GM03348 (cell line): ENCODE results near the gene OR10G7.

Experiments used
- DNase-seq: peaks from one replicate; pipeline ENCODE4 v3.0.0; 2012; ENCODE audit warnings: low spot score

Gene OR10G7

GRCh38 chr11:124041254-124041653 is at the start of gene OR10G7:
TSS of gene OR10G7 (minus strand) at chr11:124041325. CDS start at chr11:124039001, 2,324 bp downstream.
- no peak for DNase-seq

- no peak for DNase-seq
Observed at GRCh38 chr11:124085997-124086846, 45.1 kb upstream of the OR10G7 start.

- DNase-seq = no peak
Observed at GRCh38 chr11:124085583-124085982, 44.5 kb upstream of the OR10G7 start.

DNA sequence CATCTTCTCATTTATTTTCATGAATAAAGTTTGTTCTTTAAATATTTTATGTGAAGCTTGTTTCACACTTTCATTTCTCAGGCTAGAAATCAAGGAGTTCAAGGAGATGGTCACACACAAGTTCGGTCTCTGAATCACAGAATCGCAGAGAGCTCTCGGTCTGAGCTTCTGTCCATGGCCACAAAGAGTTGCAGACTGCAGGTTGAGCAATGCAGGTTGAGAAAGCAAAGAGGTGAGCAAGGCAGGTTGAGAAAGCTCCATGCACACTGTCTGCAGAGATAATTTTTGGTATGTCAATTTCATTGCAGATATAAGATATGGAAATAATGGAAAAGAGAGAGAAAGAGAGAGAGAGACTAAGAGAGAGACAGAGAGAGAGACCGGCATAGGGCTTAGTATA is 41.2 kb upstream of the OR10G7 start:
- no peak for DNase-seq

DNA sequence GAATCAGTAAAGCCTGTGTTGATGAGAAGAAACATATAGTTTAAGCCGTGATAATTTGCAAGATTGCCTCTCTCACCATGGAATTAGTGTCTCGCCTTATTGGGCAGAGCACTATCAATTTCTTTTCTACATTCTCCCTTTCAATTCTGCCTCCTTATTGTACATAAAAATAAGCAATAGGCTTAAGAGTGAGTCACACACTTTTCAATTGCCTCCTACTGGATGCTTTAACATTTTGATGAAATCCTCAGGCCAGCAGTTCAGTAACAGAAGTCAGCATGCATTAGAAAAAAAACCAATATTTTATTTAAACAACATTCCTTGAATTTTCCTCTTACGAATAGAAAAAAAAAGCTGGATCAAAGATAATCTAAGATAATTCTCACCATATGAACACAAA is 40.4 kb upstream of the OR10G7 start:
- DNase-seq = no peak

GRCh38 chr11:124080327-124081001 is 39.3 kb upstream of the OR10G7 start:
- no peak for DNase-seq

- no peak for DNase-seq
Observed at GRCh38 chr11:124079631-124080326, 38.7 kb upstream of the OR10G7 start.

- no peak for DNase-seq
Observed at GRCh38 chr11:124078591-124078990, 37.5 kb upstream of the OR10G7 start.

DNA sequence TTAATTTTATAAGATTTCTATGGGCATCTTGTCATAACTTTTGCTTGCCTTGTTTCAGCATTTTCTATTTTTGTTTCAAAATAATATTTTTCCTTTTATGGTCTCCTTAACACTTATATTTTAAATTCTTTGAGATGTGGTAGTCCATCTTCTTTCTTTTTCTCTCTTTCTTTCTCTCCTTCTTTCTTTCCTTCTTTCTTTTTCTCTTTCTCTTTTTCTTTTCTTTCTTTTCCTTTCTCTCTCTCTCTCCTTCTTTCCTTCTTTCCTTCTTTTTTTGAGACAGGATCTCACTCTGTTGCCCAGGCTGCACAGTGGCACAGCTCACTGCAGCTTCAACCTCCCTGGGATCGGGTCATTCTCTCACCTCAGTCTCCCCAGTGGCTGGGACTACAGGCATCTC is 36.1 kb upstream of the OR10G7 start:
- no peak for DNase-seq

GRCh38 chr11:124075841-124076651 is 34.9 kb upstream of the OR10G7 start:
- DNase-seq = peak; percentile 39

- DNase-seq = no peak
Observed at GRCh38 chr11:124075492-124075840, 34.3 kb upstream of the OR10G7 start.

DNA sequence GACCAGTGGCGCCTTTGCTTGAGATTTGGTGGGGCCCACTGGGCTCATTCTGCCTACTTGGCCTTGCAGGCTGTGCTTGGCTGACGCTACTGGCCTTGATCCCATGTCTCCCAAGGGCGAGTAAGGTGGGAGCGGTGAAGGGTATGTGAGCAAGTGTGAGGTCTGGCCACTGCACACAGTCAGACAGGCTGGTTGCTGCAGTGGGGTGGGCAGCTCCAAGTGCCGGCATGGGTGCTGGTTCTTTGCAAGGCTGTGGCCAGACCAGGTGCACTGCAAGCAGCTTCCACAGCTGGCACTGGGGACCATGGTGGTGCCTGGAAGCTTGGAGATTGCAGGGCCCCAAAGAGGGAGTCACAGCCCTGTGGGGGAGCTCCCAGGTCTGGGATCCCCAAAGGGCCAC is 33.4 kb upstream of the OR10G7 start:
- no peak for DNase-seq

- no peak for DNase-seq
Observed at GRCh38 chr11:124072147-124072546, 31.0 kb upstream of the OR10G7 start.

- DNase-seq = no peak
Observed at GRCh38 chr11:124071623-124071948, 30.5 kb upstream of the OR10G7 start.

GRCh38 chr11:124070915-124071622 is 29.9 kb upstream of the OR10G7 start:
- DNase-seq = peak; percentile 82

DNA sequence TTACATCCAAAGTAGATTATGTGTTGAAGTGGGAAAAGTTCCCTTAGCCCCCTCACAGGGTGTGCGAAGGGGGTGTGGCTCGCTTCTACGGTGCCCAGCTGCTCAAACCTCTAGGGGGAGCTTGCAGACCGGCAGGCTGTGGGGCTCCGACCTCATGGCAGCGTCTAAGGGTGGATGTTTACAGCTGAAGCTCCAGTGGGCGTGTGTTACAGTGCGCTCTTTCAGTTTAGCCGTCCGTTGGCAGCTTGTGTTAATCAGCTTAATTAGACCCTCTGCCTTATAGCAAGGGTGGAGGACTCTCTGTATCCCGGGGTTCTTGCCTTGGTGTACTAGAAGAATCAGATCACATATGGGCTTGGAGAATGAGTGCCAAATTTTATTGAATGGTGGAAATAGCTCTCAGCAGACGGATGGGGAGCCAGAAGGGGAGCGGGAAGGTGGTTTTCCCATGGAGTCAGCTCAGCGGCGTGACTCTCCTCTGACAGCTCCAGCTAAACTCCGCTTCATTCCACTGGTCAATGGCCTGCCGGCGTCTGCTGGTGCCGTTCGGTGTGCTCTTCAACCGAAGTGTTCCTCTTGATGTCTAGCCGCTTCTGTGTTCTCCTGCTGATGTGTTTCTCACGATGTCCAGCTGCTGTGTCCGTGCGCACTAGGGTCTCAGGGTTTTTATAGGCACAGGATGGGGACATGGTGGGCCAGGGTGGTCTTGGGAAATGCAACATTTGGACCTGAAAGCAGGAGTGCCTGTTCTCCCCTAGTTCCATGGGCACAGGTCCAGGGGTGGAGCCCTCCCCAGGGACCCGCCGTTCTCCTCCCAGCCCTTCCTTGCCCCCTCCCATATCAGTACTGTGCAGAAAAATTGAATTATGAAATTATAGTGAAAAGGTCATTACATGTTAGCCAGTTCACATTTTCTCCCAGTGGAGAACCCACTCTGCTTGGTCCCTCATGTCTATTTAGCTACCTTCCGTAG is 28.6 kb upstream of the OR10G7 start:
- DNase-seq = peak; percentile 56

GRCh38 chr11:124068601-124069110 is 27.5 kb upstream of the OR10G7 start:
- DNase-seq = no peak

DNA sequence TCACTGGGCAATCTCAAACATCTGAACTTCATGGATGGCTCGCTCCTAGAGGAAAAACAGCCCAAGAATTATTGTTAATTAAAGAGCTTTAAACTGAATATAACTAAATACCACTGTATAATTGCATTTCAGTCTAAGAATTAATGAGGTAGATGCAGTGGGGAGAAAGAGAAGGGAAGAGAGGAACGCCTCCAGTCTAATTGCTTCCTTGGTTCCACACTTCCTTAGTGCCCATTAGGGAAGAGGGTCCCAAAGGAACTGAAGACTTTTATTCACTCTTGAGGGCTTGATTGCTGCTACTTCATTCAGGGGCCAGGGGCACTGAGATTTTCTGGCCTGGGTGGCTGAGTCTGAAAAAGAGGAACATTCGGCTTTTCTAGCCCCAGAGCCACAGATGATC is 11.8 kb upstream of the OR10G7 start:
- DNase-seq = no peak

DNA sequence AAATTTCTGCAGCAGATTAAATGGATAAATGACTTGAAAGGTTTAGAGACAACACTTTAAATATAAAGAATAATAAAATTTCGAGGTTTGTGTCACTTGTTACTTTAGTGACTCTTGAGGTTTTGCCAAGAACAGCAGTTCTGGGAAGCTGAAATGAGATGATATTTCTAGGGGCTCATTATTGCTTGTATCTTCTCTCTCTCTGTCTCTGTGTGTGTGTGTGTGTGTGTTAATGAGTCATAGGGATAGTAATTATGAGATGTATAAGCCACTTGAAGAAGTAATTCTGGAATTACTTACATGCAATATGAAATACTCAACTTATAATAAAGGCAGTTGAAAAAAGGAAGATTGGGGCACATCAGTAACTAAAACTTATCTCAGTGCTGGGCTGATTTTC is 9.6 kb upstream of the OR10G7 start:
- DNase-seq = no peak

- DNase-seq = no peak
Observed at GRCh38 chr11:124043420-124043819, 2.3 kb upstream of the OR10G7 start.
